ENCODE measurements around the gene COBLL1.

The COBLL1 gene

GRCh38 chr2:164792316-164793170 is 49.1 kb downstream of the COBLL1 start:
- no peak overlapping the region for H3K4me3 ChIP-seq (ENCODE audit: low read depth, low read length)

GRCh38 chr2:164789968-164790367 is 51.7 kb downstream of the COBLL1 start:
- no peak overlapping the region for H3K4me3 ChIP-seq (ENCODE audit: low read depth, low read length)

DNA sequence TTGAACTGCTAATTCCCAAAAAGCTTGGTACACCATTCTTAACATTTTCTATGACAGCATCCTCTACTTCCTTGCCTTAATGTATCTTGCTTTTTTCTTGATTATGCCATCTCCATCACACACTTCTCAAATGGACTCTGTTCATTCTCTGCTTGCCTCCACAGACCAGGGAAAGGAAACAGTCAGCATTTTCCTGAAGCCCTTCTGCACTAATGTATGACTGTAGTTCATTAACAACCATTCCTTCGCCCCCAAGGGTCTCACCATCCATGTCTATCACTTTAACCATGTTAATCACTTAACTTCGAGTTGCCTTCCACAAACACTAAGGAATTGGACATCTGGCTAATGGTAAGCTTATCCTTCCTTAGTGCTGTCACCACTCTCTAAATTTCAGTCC is 54.8 kb downstream of the COBLL1 start:
- no peak overlapping the region for H3K4me3 ChIP-seq (ENCODE audit: low read depth, low read length)

DNA sequence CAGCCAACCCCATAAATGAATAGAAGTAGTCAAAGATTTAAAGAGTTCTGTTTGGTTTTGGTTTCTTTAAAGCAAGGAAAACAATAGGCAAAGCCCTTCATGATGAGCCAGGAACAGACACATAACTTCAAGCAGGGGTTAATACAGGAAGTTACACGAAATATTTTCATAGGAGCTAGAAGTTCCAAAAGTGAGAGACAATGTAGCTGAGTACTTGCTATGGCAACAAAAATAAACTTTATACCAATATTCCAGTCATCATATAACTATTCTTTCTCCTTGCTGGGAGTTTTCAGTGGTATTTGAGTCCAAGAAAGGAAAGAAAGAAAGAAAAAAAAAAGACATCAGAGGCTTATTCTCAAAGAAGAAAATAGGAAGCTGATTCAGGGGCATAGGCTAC is 56.2 kb downstream of the COBLL1 start:
- no peak overlapping the region for H3K4me3 ChIP-seq (ENCODE audit: low read depth, low read length)

DNA sequence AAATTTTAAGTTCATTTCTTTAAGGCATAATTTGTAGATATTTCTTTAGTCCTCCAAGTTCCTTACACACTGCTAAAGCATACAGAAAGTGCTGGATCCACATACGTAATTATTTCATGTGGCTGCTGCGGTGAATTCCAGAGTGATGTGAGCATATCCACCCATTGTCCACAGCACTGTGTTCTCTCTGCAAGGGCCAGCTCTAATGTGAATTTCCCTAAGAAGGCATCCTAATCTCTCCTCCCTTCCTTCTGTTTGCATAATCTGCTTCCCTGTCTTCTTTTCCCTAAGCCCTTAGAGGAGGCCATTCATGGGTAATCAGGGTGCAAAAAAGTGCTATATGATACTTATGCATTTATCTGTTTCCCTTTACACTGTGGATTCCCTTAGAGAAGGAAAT is 57.2 kb downstream of the COBLL1 start:
- H3K4me3 ChIP-seq (ENCODE audit: low read depth, low read length), result no peak overlapping the region

DNA sequence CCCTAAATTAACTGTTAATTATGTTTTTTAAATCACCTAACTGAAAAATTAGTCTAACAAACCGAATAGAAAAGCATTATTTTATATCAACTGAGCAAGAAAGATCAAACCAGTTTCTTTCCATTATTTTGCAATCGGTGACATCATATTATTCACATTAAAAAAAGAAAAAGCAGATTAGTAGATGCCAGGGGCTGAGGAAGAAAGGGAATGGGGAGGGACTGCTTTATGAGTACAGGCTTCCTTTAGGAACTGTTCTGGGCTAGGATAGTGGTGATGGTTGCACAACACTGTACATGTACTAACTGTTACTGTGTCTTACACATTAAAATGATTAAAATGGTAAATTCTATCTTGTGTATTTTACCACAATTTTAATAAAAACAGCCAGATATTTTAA is 59.3 kb downstream of the COBLL1 start:
- no peak overlapping the region for H3K4me3 ChIP-seq (ENCODE audit: low read depth, low read length)

- no peak overlapping the region for H3K4me3 ChIP-seq (ENCODE audit: low read depth, low read length)
Observed at GRCh38 chr2:164781394-164781793, 60.2 kb downstream of the COBLL1 start.

- no peak overlapping the region for H3K4me3 ChIP-seq (ENCODE audit: low read depth, low read length)
Observed at GRCh38 chr2:164780611-164781178, 60.9 kb downstream of the COBLL1 start.

DNA sequence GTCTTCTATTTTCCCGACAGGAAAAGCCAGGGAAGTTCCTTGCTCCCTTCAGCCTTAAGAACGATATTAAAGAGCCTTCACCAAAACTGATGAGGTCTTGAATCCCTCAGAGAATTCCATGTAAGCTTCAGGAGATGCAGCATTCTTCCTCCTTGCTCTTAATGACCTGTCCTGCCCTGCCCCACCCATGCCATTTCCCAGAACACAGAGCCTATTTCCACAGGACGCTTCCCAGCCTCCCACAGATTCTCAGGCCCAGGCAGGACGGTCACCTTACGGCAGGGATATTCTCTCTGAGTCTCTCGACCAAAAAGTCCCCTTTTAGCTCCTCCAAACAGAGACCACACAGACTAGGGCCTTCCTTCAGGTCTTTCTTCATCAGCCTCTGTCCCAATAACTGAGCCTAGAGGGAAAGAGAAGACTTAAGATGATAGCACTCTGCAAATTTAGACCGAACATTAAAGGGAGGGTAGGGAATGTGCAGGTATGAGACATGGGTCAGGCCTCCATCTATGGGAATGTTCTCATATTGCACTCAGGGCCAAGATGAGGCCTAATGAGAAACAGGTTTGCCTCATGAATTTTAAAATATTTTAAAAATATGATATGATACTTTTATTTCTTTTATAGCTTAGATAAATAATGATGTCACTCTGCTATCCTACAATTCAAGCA is 62.1 kb downstream of the COBLL1 start:
- H3K4me3 ChIP-seq (ENCODE audit: low read depth, low read length), result no peak overlapping the region

DNA sequence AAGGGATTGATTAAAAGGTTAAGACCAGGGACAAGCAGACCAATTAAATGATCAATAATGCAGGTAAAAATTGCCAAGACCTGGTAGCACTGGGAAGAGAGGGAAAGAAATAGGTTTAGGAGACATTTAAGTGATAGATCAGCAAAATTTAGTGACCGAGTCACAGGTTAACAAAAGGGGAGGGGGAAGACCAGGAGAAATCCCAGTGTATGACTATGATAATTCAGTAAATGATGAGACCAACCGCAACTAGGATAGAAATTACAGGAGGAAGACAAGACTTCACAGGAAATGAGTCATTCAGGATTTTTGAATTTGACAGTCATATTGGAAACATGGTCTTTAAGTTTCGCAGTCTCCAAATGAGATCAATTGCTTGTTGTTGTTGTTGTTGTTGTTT is 62.9 kb downstream of the COBLL1 start:
- no peak overlapping the region for H3K4me3 ChIP-seq (ENCODE audit: low read depth, low read length)

DNA sequence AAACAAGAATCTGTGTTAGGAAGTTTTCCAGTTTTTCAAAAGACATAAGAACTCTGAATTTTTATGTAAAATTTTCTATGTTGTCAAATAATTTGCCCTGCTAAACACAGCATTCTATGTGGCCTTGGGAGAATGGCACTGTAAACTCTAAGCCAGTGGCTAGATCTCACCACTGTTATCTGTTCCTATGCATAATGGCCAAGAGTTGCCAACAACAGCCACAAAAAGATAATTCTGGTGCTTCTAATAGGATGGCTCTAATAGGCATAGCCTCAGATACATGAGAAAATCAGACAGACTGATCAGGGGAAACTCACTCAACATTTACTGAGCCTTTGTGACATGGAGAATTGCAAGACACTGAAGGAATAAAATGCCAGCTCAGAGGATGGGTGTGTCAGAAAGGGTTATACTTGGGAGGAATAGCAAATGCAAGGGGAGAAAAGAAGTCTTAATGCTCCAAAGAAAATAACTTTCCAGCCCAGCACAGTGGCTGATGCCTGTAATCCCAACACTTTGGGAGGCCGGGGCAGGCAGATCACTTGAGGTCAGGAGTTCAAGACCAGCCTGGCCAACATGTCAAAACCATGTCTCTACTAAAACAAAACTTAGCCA is 63.7 kb downstream of the COBLL1 start:
- no peak overlapping the region for H3K4me3 ChIP-seq (ENCODE audit: low read depth, low read length)

- H3K4me3 ChIP-seq (ENCODE audit: low read depth, low read length), result no peak overlapping the region
Observed at GRCh38 chr2:164773635-164774034, 68.0 kb downstream of the COBLL1 start.

DNA sequence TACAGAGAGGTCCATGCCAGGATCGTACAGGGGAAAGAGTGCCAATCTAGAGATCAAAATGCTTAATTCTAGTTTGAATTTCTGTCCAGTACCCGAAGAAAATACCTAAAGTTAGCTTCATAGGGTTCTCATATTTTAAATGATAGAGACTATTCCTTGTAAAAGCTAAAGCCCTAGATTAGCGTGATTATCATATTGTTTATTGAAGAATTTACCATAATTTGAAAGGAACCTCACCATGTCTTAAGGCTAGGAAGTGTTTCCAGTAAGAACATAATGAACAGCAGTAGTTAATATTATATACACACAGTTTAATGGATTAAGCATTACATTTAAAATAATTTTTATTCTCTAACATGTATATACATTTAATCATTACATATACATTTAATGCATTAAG is 68.5 kb downstream of the COBLL1 start:
- no peak overlapping the region for H3K4me3 ChIP-seq (ENCODE audit: low read depth, low read length)

DNA sequence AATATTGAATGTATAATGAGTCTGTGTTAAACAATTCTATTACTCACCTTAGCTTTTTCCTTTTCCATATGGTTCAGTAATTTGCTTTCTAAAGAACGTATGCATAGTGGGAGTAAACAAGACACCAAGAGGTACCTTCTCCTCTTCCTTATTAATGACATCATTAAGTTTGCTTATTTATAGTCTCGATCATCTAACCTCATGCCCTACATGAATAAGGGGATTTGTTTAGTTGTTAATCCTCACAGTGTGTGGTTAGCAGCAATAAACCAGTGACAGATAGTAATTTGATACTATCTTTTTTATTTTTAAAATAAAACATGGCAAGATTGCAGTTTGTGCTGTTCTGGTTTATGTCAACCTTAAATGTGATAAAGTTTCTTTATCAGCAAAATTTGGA is 69.7 kb downstream of the COBLL1 start:
- no peak overlapping the region for H3K4me3 ChIP-seq (ENCODE audit: low read depth, low read length)

- no peak overlapping the region for H3K4me3 ChIP-seq (ENCODE audit: low read depth, low read length)
Observed at GRCh38 chr2:164770421-164770916, 71.2 kb downstream of the COBLL1 start.

DNA sequence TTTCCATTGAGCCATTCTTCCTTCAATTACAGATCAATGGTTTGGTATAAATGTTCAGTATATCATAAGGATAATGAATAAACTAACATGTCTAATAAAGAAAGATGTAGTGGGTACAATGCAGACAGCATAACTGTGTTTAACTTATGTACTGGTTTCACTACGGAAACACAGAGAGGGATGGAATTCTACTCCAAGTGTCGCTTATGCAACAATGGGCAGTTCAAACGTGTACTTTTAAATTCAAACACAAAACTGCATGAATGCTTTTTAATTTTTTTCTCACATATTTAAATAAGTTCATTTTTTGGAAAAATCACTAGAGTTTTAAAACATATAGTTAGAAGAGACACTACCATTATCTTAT is 74.7 kb downstream of the COBLL1 start:
- no peak overlapping the region for H3K4me3 ChIP-seq (ENCODE audit: low read depth, low read length)

DNA sequence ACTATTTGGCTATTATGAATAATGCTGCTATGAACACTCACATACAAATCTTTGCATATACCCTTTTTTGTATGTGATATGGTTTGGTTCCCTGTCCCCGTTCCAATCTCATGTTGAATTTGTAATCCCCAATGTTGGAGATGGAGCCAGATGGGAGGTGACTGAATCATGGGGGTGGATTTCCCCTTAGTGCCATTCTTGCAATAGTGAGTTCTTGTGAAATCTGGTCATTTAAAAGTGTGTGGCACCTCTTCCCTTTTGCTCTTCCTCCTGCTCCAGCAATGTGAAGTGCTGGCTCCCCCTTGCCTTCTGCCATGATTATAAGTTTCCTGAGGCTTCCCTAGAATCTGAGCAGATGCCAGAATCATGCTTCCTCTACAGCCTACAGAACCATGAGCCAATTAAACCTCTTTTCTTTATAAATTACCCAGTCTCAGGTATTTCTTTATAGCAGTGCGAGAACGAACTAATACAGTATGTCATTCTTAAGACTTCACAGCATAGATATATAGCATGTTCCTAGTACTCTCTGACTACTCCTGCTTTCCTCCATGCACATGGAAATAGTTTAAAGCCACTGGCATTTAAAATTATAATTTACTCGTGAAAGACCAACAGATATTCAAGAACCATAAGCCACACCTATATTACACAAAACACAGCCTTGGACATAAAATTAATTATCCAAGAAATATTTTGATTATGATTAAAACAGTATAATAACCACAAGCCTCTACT is 75.2 kb downstream of the COBLL1 start:
- H3K4me3 ChIP-seq (ENCODE audit: low read depth, low read length), result no peak overlapping the region

GRCh38 chr2:164764996-164765395 is 76.6 kb downstream of the COBLL1 start:
- H3K4me3 ChIP-seq (ENCODE audit: low read depth, low read length), result no peak overlapping the region

DNA sequence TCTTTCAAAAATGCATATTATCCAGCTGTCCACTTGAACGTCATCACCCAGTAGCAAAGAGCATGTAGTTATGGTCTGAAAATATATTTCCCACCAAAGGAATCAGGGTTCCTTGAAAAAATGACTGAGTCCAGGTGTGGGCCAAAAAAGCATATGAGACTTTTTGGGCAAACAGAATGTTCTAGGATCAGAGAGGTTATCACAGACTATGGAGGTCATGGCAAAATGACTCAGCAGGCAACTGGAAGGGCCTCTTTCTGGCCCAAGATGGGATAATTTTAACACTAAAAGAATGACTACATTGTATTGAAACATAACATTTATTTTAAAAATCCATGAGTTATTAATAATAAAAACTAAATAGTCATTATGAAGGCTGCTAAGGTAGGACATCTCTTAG is 77.1 kb downstream of the COBLL1 start:
- no peak overlapping the region for H3K4me3 ChIP-seq (ENCODE audit: low read depth, low read length)

DNA sequence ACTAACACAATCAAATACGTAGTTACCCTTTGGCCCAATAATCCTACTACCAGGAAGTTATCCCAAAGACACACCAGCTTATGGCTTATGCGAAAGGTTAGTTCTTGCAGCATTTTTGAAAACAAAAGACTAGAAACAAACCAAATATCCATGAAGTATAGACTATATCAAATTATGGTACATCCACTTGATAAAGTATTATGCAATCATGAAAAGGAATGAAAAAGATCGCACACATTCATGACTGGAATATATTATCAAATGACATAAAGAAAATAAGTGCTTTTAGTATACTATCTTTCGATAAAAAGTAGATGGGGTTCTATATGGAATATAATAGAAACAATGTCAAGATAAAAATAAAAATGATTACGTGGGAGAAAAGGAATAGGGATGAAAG is 78.2 kb downstream of the COBLL1 start:
- H3K4me3 ChIP-seq (ENCODE audit: low read depth, low read length), result no peak overlapping the region
